H9 (cell line): ENCODE measurements around the gene ITGB1BP1. TPM values are rescaled to one million over a fixed set of nuclear protein-coding genes. Genes with fewer than 3 reads are reported as not detected.

Experiments
- DNase-seq: peaks from one replicate; pipeline ENCODE4 v3.0.0-alpha.2; 2017
- H2AFZ ChIP-seq: one replicate; pipeline ENCODE4 v1.6.1; 2013; ENCODE audit warnings: mild to moderate bottlenecking, low read length, control low read depth, moderate library complexity
- H2AK5ac ChIP-seq: 2 replicates; pipeline ENCODE4 v1.6.1; 2013; ENCODE audit warnings: low read length, control low read depth, mixed read lengths; ENCODE audit not compliant: insufficient read length
- H2BK120ac ChIP-seq: one replicate; pipeline ENCODE4 v1.6.1; 2013; ENCODE audit warnings: low read depth, mild to moderate bottlenecking, low read length, control low read depth, inconsistent platforms; ENCODE audit not compliant: poor library complexity, severe bottlenecking
- H2BK12ac ChIP-seq: 2 replicates; pipeline ENCODE4 v1.6.1; 2013; ENCODE audit warnings: low read length, control low read depth, mixed read lengths, low read depth; ENCODE audit not compliant: insufficient read length
- H2BK15ac ChIP-seq: 2 replicates; pipeline ENCODE4 v1.6.1; 2013; ENCODE audit warnings: low read depth, low read length, control low read depth
- H2BK20ac ChIP-seq: one replicate; pipeline ENCODE4 v1.6.1; 2013; ENCODE audit warnings: low read depth, mild to moderate bottlenecking, low read length, control low read depth, inconsistent platforms; ENCODE audit not compliant: poor library complexity, severe bottlenecking
- H2BK5ac ChIP-seq: 2 replicates; pipeline ENCODE4 v1.6.1; 2013; ENCODE audit warnings: low read length, control low read depth, mixed read lengths; ENCODE audit not compliant: insufficient read length
- H3K14ac ChIP-seq: 2 replicates; pipeline ENCODE4 v1.6.1; 2013; ENCODE audit warnings: low read length, control low read depth; ENCODE audit not compliant: insufficient read depth
- H3K18ac ChIP-seq: 2 replicates; pipeline ENCODE4 v1.6.1; 2013; ENCODE audit warnings: low read depth, mild to moderate bottlenecking, mixed read lengths, low read length, control low read depth; ENCODE audit not compliant: insufficient read length
- H3K23ac ChIP-seq: 2 replicates; pipeline ENCODE4 v1.6.1; 2013; ENCODE audit warnings: low read length, control low read depth, mixed read lengths, low read depth; ENCODE audit not compliant: insufficient read length
- H3K23me2 ChIP-seq: 2 replicates; pipeline ENCODE4 v1.6.1; 2013; ENCODE audit warnings: low read depth, mild to moderate bottlenecking, mixed read lengths, low read length, control low read depth; ENCODE audit not compliant: insufficient read length, poor library complexity, severe bottlenecking
- H3K27ac ChIP-seq: 2 replicates; pipeline ENCODE4 v1.5.1; 2013; ENCODE audit warnings: low read length, control low read depth, mixed read lengths, low read depth; ENCODE audit not compliant: insufficient read length
- H3K27me3 ChIP-seq: 2 replicates; pipeline ENCODE4 v1.6.1; 2013; ENCODE audit warnings: low read length, control low read depth, inconsistent platforms; ENCODE audit not compliant: insufficient read depth
- H3K4ac ChIP-seq: 2 replicates; pipeline ENCODE4 v1.6.1; 2013; ENCODE audit warnings: low read depth, mild to moderate bottlenecking, control low read depth, inconsistent platforms, low read length, moderate library complexity
- H3K4me1 ChIP-seq: 2 replicates; pipeline ENCODE4 v1.6.1; 2013; ENCODE audit warnings: low read length, control low read depth, inconsistent platforms; ENCODE audit not compliant: insufficient read depth
- H3K4me2 ChIP-seq: 2 replicates; pipeline ENCODE4 v1.6.1; 2013; ENCODE audit warnings: low read length, control low read depth, mixed read lengths; ENCODE audit not compliant: insufficient read length, insufficient read depth
- H3K56ac ChIP-seq: 2 replicates; pipeline ENCODE4 v1.6.1; 2013; ENCODE audit warnings: low read depth, mild to moderate bottlenecking, mixed read lengths, low read length, control low read depth; ENCODE audit not compliant: insufficient read length
- H3K79me1 ChIP-seq: 2 replicates; pipeline ENCODE4 v1.6.1; 2013; ENCODE audit warnings: low read depth, mild to moderate bottlenecking, moderate library complexity, low read length, control low read depth, inconsistent platforms; ENCODE audit not compliant: insufficient read depth, poor library complexity, severe bottlenecking
- H3K79me2 ChIP-seq: 2 replicates; pipeline ENCODE4 v1.6.1; 2013; ENCODE audit warnings: low read length, control low read depth, inconsistent platforms; ENCODE audit not compliant: insufficient read depth
- H3K9ac ChIP-seq: 2 replicates; pipeline ENCODE4 v1.6.1; 2013; ENCODE audit warnings: low read length, control low read depth, mixed read lengths; ENCODE audit not compliant: insufficient read length; ENCODE audit errors: extremely low read depth
- H3K9me3 ChIP-seq: one replicate; pipeline ENCODE4 v1.6.1; 2013; ENCODE audit warnings: low read depth, low read length, inconsistent platforms; ENCODE audit not compliant: control insufficient read depth
- H3T11ph ChIP-seq: one replicate; pipeline ENCODE4 v1.6.1; 2013; ENCODE audit warnings: mild to moderate bottlenecking, low read length, control low read depth, inconsistent platforms
- H4K20me1 ChIP-seq: one replicate; pipeline ENCODE4 v1.6.1; 2013; ENCODE audit not compliant: control insufficient read depth, insufficient read length, insufficient read depth
- H4K5ac ChIP-seq: 2 replicates; pipeline ENCODE4 v1.6.1; 2013; ENCODE audit warnings: low read depth, mild to moderate bottlenecking, mixed read lengths, low read length, control low read depth; ENCODE audit not compliant: insufficient read length
- H4K8ac ChIP-seq: replicated peaks from 2 replicates; pipeline ENCODE4 v1.6.1; 2013; ENCODE audit warnings: low read length, control low read depth, mixed read lengths, low read depth; ENCODE audit not compliant: insufficient read length
- H4K91ac ChIP-seq: 2 replicates; pipeline ENCODE4 v1.6.1; 2013; ENCODE audit warnings: low read depth, mild to moderate bottlenecking, moderate library complexity, mixed read lengths, low read length, control low read depth; ENCODE audit not compliant: insufficient read length
- H3K27ac Mint-ChIP-seq, 3 experiments: 2 replicates in 2 of 3; 3 replicates in 1 of 3; pipeline ENCODE4 v1.8.0; 2020 to 2021; ENCODE audit warnings: mixed read lengths in 3 of 3, mild to moderate bottlenecking in 1 of 3, moderate library complexity in 1 of 3
- H3K27me3 Mint-ChIP-seq: 2 replicates; pipeline ENCODE4 v1.8.0; 2021; ENCODE audit warnings: low read depth, mild to moderate bottlenecking, moderate library complexity, mixed read lengths
- H3K36me3 Mint-ChIP-seq, 3 experiments: 2 replicates in 2 of 3; 3 replicates in 1 of 3; pipeline ENCODE4 v1.8.0; 2020 to 2021; ENCODE audit warnings: low read depth in 3 of 3, mixed read lengths in 3 of 3; ENCODE audit not compliant: insufficient read depth in 1 of 3
- H3K4me1 Mint-ChIP-seq, 2 experiments: 2 replicates each; pipeline ENCODE4 v1.8.0; 2020; ENCODE audit warnings: mixed read lengths in 2 of 2
- H3K4me3 Mint-ChIP-seq, 2 experiments: 2 replicates in 1 of 2; 3 replicates in 1 of 2; pipeline ENCODE4 v1.8.0; 2020 to 2021; ENCODE audit warnings: mild to moderate bottlenecking in 2 of 2, mixed read lengths in 2 of 2, moderate library complexity in 1 of 2
- H3K9me3 Mint-ChIP-seq, 2 experiments: 2 replicates in 1 of 2; 3 replicates in 1 of 2; pipeline ENCODE4 v1.8.0; 2020; ENCODE audit warnings: mild to moderate bottlenecking in 2 of 2, mixed read lengths in 2 of 2, moderate library complexity in 1 of 2
- CTCF ChIP-seq: fragments of 200-600 bp; sonication (generic); conservative IDR thresholded peaks from 3 replicates; pipeline ENCODE4 v1.8.0; 2021; ENCODE audit warnings: antibody characterized with exemption, mild to moderate bottlenecking
- WGBS: extraction: QIAGEN DNeasy Blood & Tissue Kit; methylation state at CpG from one replicate; pipeline ENCODE4 v1.1.7; 2013; ENCODE audit warnings: missing lambda C conversion rate, low lambda C conversion rate, mixed read lengths; ENCODE audit not compliant: insufficient read length; ENCODE audit errors: extremely low coverage; 5-methylcytosine and 5-hydroxymethylcytosine counted together
- total RNA-seq: library from RNA; stranded (reverse); gene quantifications from 2 replicates; pipeline ENCODE4 v1.2.1, GENCODE V29; 2021

The ITGB1BP1 gene
- total RNA-seq, 1 experiment from 2014 or later, result 38.7 TPM

- Histone ChIP-seq H3K9me3 (no peaks in the 10 kb centered on the region), H3K56ac (no peak overlapping the region), H4K5ac (no peak overlapping the region), H2BK20ac (no peak overlapping the region), H4K91ac (no peak overlapping the region), H3K9ac (no peak overlapping the region), H2AFZ (no peak overlapping the region), H3K23ac (no peak overlapping the region), H2BK15ac (no peak overlapping the region), H3K18ac (no peak overlapping the region), H3K79me2 (no peaks in the 10 kb centered on the region), H3K27ac (no peak overlapping the region), H2BK120ac (no peak overlapping the region), H2BK12ac (no peak overlapping the region), H3T11ph (no peak overlapping the region), H2BK5ac (no peak overlapping the region), H2AK5ac (no peak overlapping the region), H3K79me1 (no peaks in the 10 kb centered on the region), H3K27me3 (no peaks in the 10 kb centered on the region), H4K8ac (no peak overlapping the region), H4K20me1 (no peaks in the 10 kb centered on the region), H3K4ac (no peak overlapping the region), H3K4me2 (no peak overlapping the region), H3K23me2 (no peaks in the 10 kb centered on the region), H3K4me1 (no peaks in the 10 kb centered on the region), H3K14ac (no peak overlapping the region)
- Mint-ChIP-seq H3K4me1 (no peaks in the 10 kb centered on the region), H3K4me3 (no peak overlapping the region), H3K36me3 (peaks cover 44 to 75% (median 63%) of the 10 kb centered on the region in 3 experiments; a peak in 6 of 7 replicates), H3K27me3 (no peaks in the 10 kb centered on the region), H3K9me3 (no peaks in the 10 kb centered on the region), H3K27ac (no peak overlapping the region)
- TF ChIP-seq CTCF, result no peak
- no CpG with 5 or more reads among the region's 7 CpGs for WGBS
- no peak for DNase-seq
Measured at GRCh38 chr2:9445089-9445488, 21.8 kb upstream of the ITGB1BP1 start.
